HG03439 (cell line): ENCODE results near the gene ARHGAP5.

Experiments used
- ATAC-seq: cut with Tn5 transposase; IDR thresholded peaks from one replicate; pipeline ENCODE4 v1.9.1; 2021; ENCODE audit warnings: mild to moderate bottlenecking, moderate library complexity; ENCODE audit not compliant: unreplicated experiment

Gene ARHGAP5

GRCh38 chr14:32206552-32206951 lies 129.4 kb downstream of the ARHGAP5 start:
- no peak for ATAC-seq

DNA sequence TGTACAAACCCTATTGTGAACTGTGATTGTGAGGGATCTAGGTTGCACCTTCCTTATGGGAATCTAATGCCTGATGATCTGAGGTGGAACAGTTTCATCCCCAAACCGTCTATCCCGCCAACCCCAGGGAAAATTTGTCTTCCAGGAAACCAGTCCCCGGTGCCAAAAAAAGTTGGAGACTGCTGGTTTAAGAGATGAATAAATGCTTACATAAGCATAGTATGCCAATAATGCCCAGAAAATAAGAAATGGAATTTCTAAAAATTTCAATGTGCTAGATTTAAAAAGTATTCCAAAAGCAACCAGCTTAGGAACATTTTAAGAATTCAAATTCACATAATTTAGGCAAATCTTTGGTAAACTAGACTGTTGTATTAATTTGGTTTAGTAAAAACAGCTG lies 131.4 kb downstream of the ARHGAP5 start:
- ATAC-seq = no peak
